ENCODE measurements around the gene COL6A1.

The COL6A1 gene

GRCh38 chr21:46048926-46049889, 67.6 kb downstream of the COL6A1 start:
- DNase-seq (ENCODE audit: low read depth, low spot score): peak; percentile 33

- DNase-seq (ENCODE audit: low read depth, low spot score): no peak
Observed at GRCh38 chr21:46049890-46050667, 68.5 kb downstream of the COL6A1 start.

GRCh38 chr21:46050668-46051378, 69.3 kb downstream of the COL6A1 start:
- DNase-seq (ENCODE audit: low read depth, low spot score): no peak

- no peak for DNase-seq (ENCODE audit: low read depth, low spot score)
Observed at GRCh38 chr21:46051379-46051770, 69.8 kb downstream of the COL6A1 start.

- DNase-seq (ENCODE audit: low read depth, low spot score): no peak
Observed at GRCh38 chr21:46051821-46052675, 70.5 kb downstream of the COL6A1 start.

GRCh38 chr21:46052703-46053651, 71.4 kb downstream of the COL6A1 start:
- DNase-seq (ENCODE audit: low read depth, low spot score): no peak

- DNase-seq (ENCODE audit: low read depth, low spot score): no peak
Observed at GRCh38 chr21:46054031-46054430, 72.5 kb downstream of the COL6A1 start.

- no peak for DNase-seq (ENCODE audit: low read depth, low spot score)
Observed at GRCh38 chr21:46054451-46054881, 72.9 kb downstream of the COL6A1 start.
